ENCODE measurements around the gene IQGAP2.

IQGAP2 gene

GRCh38 chr5:76446776-76447175 is 43.7 kb downstream of the IQGAP2 start:
- TF ChIP-seq CTCF (conservative IDR thresholded peaks at IDR 0.05; ENCODE audit: low read depth, low read length), result no peak
- DNase-seq (ENCODE audit: low read depth), result no peak
- no peak overlapping the region for H3K4me3 ChIP-seq (ENCODE audit: low read depth, low read length)

GRCh38 chr5:76449606-76450005 is 46.5 kb downstream of the IQGAP2 start:
- DNase-seq (ENCODE audit: low read depth), result no peak
- TF ChIP-seq CTCF (conservative IDR thresholded peaks at IDR 0.05; ENCODE audit: low read depth, low read length), result no peak
- H3K4me3 ChIP-seq (ENCODE audit: low read depth, low read length), result no peak overlapping the region

GRCh38 chr5:76450054-76450453 is 47.0 kb downstream of the IQGAP2 start:
- TF ChIP-seq CTCF (conservative IDR thresholded peaks at IDR 0.05; ENCODE audit: low read depth, low read length), result no peak
- no peak overlapping the region for H3K4me3 ChIP-seq (ENCODE audit: low read depth, low read length)
- DNase-seq (ENCODE audit: low read depth), result no peak

GRCh38 chr5:76451031-76451701 is 48.1 kb downstream of the IQGAP2 start:
- no peak for DNase-seq (ENCODE audit: low read depth)
- H3K4me3 ChIP-seq (ENCODE audit: low read depth, low read length), result no peak overlapping the region
- no peak for TF ChIP-seq CTCF (conservative IDR thresholded peaks at IDR 0.05; ENCODE audit: low read depth, low read length)

GRCh38 chr5:76455531-76456133 is 52.5 kb downstream of the IQGAP2 start:
- H3K4me3 ChIP-seq (ENCODE audit: low read depth, low read length), result no peak overlapping the region
- no peak for DNase-seq (ENCODE audit: low read depth)
- no peak for TF ChIP-seq CTCF (conservative IDR thresholded peaks at IDR 0.05; ENCODE audit: low read depth, low read length)

- no peak for TF ChIP-seq CTCF (conservative IDR thresholded peaks at IDR 0.05; ENCODE audit: low read depth, low read length)
- H3K4me3 ChIP-seq (ENCODE audit: low read depth, low read length), result no peak overlapping the region
- DNase-seq (ENCODE audit: low read depth), result no peak
Measured at GRCh38 chr5:76456258-76456657, 53.2 kb downstream of the IQGAP2 start.
